GM19372 (cell line): ENCODE data around the gene MFSD2A.
"Not testable (repeated sequence)": the region's sequence is repeated elsewhere in the genome, so short reads cannot be mapped to it uniquely, and the experiment has no call there.

Experiments used
- ATAC-seq: cut with Tn5 transposase; IDR thresholded peaks from one replicate; pipeline ENCODE4 v1.9.1; 2021; ENCODE audit warnings: mild to moderate bottlenecking, low read depth, moderate library complexity; ENCODE audit not compliant: unreplicated experiment

The MFSD2A gene

GRCh38 chr1:39940253-39940652 lies 14.7 kb upstream of the MFSD2A start:
- no peak for ATAC-seq

GRCh38 chr1:39940980-39941871 lies 13.7 kb upstream of the MFSD2A start:
- ATAC-seq, result no peak

GRCh38 chr1:39943471-39944290 lies 11.3 kb upstream of the MFSD2A start:
- no peak for ATAC-seq

- ATAC-seq, result no peak
These were observed 10.4 kb upstream of the MFSD2A start for GRCh38 chr1:39944410-39945112.

GRCh38 chr1:39946216-39946615 lies 8.7 kb upstream of the MFSD2A start:
- no peak for ATAC-seq

DNA sequence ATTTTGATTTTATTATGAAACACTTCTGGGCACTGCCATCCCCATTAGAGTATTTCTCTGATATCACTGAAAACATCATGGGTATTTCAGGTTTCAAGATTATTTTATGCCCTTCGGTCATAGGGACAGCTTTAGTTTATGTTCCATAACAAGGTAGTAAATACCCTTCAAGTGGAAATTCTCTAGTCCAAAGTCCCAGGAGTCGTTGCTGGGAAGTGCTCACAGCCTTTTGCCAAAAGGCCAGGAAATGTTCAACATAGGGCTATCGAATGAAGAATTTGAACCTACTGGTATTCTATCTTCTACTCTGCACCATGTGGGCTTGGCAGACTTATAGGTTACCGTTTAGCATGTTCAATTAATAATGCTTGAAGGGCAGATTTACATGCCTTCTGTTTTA lies 7.7 kb upstream of the MFSD2A start:
- no peak for ATAC-seq

DNA sequence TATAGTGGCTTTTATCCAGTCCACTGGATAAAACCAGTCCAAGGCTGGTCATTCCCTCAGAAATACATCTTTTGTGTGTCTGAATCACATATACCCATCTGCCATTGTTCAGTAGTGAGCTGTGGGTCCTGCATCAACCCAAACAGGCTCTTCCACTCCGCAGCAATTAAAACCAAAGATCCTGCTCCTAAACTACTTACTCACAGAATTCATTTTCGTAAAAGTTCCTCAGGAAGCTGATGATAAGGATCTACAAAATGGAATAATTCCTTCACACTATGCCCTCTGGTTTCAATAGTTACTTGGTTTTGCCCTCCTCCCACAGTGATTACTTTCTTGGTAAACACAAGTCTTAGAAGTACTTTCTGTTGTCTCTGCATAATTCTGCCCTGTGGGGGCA lies 5.1 kb upstream of the MFSD2A start:
- no peak for ATAC-seq

DNA sequence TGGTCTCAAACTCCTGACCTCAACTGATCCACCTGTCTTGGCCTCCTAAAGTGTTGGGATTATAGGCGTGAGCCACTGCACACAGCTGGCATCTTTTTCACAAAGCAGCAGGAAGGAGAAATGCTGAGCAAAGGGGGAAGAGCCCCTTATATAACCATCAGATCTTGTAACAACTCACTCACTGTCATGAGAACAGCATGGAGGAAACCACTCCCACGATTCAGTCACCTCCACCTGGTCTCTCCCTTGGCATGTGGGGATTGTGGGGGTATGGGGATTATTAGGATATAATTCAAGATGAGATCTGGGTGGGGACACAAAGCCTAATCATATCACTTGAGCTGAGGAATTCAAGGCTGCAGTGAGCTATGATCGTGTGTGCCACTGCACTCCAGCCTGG lies 3.0 kb upstream of the MFSD2A start:
- no peak for ATAC-seq

DNA sequence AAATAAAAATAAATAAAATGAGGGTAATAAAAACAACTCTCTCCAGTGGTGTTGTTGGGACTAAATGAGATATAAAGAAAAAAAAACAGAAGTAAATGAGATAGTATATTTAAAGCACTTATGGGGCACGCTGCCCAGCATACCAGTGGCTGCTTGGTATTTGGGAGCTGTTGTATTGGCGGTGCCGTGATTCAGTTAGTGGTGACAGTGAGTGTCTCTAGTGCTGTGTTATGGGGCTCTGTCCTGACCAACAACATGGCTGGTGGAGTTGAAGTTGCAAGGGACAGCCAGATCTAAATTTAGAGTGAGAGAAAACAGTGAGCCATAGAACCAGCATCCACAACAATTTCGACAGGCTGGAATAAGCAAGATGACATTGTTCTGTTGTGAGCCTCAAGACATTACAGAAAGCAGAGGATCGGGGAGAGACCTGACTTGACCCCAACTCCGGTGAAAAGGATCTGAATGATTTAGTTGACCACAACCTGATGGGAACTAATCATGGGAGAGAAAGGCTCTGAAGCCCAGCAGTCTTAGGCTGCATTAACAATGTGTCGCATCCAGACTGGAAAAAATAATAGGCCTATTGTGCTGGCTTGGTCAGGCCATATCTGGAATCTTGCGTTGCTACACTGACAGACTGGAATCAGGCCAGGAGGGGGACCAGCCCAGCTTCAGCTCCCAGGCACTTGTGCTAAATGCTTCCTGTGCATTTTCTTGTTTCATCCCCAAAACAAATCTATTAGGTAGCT lies 2.4 kb upstream of the MFSD2A start:
- ATAC-seq, result no peak

DNA sequence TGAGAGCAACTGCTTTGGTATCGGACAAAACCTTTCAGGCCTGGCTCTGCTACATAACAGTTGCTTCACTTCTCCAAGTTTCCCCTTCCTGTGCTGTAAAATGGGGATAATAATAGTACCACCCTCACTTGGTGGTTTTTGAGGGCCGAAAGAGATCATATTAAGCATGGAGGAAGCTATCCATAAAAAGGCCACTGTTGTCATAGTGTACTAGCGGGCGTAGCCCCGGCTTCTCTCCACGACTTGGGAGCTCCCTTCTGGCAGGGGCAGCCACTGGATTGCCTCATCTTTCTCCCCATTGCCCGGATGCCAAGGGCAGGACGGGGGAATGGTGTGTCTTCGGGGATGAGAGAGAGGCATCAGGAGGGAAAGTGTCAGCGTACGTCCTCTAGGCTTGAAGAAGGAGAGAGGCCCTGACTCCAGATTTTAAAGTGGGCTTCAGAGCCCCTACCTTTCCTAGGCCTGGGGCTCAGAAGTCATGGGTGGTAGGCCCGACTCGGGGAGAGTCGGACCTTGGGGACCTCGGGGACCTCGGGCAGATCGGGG lies 548 bp upstream of the MFSD2A start:
- ATAC-seq, result no peak

DNA sequence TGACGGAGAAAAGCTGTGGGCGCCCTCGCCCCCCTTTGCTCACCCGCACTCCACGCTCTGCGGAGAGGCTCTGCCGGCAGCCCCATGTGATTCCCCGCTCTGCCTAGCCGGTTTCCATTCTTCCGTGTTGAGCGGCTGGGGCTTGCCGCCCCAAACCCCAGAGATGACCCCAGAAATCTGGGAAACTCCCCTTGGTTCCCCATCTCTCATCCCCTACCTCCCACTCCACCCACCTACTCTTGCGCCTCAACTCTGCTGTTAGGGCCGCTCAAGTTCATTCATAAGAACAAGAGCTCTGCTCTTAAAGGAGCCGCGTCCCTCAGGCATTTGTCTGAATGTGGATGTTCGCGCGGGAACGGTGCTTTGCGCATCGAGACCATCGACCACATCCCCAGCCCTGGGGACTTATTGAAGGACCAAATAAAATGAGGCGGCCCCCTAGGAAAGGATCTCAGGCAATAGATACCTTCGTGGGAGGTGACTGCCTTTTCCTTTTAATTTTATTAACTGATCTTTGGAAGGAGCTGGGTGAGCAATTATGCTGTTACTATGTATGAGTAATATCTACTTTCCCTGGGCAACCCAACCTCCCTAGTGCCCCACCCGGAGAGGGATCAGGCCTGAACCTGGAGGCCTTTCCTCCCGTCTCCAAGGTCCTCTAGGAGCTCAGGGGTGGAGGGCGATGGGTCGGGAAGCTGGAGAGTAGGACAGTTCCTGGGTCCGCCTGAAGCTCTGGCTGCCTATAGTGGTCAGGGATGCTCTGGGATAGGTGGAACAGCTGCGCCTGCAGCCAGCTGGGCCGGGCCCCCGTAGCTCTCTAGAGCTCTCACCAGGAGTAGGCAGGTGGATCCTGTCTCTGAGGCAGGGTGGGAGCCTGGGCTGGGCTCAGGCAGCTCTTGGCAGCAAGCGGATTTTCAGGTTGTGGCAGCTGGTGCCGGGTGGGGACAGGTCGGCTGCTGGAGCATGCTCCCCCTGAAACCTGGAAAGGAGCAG lies 898 bp downstream of the MFSD2A start:
- ATAC-seq, result peak; percentile 33

DNA sequence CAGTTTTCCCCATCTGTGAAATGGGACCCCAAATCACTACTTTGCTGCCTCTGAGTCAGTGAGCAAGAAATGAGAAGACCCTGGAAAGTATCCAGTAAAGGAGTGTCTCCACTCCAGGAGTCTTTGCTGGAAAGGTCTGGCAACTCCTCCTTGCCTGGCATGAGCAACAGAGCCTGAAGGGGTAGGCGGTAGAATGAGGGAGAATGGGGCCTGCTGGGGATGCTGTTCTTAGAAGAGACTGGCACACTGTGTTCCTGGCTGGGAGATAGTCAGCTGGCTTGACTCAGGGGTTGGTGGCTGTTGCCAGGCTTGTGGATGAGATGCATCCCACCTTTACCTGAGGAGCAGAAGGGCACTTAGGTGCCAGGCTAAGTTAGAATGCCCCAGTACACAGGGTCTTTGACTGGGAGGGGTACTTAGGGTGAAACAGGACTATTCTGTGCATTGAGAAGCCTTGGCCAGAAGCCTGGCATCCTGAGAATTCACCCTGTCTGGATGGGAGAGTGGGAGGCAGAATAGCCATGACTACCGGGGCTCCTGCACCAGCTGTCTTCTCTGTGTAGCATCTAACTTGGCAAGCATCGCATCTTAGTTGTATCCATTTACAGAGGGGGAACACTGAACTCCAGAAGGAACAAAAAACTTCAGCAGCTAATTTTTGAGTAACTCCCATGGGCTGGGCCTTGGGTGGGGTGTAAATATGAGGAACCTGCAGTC lies 2.5 kb downstream of the MFSD2A start:
- ATAC-seq, result no peak

DNA sequence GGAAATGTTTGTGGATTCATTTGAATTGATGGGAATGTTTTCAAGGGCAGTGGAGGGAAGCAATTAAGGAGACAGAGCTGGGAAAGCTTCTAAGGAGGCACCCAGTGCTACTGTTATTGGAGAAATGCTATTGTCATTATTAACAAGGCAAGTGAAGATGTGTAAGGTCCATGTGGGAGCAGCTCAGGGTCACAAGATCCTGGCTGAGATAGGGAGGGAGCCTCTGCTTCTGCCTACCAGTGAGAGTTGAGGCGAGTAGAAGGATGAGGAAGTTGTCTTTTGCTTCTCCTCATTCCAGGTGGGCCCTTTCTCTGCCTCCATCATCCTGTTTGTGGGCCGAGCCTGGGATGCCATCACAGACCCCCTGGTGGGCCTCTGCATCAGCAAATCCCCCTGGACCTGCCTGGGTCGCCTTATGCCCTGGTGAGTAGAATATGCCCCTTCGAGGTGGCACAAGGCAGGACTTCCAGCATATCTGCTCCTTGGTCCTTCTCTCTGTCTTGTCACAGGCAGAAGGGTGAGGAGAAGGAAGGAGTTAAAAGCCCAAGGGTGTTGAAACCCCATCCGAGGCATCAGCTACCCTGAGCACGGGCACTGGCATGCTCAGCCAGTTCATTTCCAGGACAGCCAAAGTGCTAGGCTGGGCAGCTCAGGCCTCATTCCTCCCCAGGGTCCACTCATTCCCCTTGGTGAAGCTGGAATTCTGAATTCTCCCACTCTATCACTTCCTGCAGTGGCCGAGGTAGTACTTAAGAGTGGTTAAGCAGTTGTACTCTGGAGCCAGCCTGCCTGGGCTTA lies 3.7 kb downstream of the MFSD2A start:
- no peak for ATAC-seq

GRCh38 chr1:39959651-39960333 lies 4.8 kb downstream of the MFSD2A start:
- ATAC-seq, result no peak

- no peak for ATAC-seq
These were observed 5.5 kb downstream of the MFSD2A start for GRCh38 chr1:39960431-39960958.

- no peak for ATAC-seq
These were observed 7.5 kb downstream of the MFSD2A start for GRCh38 chr1:39962450-39962825.

DNA sequence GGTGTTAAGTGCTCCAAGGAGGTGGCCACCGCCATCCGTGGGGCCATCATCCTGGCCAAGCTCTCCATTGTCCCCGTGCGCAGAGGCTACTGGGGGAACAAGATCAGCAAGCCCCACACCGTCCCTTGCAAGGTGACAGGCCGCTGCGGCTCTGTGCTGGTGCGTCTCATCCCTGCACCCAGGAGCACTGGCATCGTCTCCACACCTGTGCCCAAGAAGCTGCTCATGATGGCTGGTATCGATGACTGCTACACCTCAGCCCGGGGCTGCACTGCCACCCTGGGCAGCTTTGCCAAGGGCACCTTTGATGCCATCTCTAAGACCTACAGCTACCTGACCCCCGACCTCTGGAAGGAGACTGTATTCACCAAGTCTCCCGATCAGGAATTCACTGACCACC lies 8.0 kb downstream of the MFSD2A start:
- not testable (repeated sequence) for ATAC-seq
